Breast epithelium (tissue), 3 donors: ENCODE data around the gene TNFRSF17.
A peak's percentile ranks its signal among the peaks of the same experiment; 100 is the strongest.

Experiments used
- CTCF ChIP-seq, 3 donors: fragments of 450-650 bp; IDR thresholded peaks; one replicate each; pipeline ENCODE4 v1.5.1; 2016 to 2017; ENCODE audit warnings: antibody characterized with exemption in 3 of 3, mild to moderate bottlenecking in 3 of 3, moderate library complexity in 3 of 3
- POLR2A ChIP-seq: fragments of 450-650 bp; IDR thresholded peaks from one replicate; pipeline ENCODE4 v1.6.1; 2016; ENCODE audit warnings: antibody characterized with exemption, mild to moderate bottlenecking, moderate library complexity

GRCh38 chr16:11972128-11972527 lies 7.1 kb downstream of the TNFRSF17 start:
- TF ChIP-seq CTCF (IDR thresholded peaks at IDR 0.05), result peak in 1 of 3 donors; percentile 17
- no peak for TF ChIP-seq POLR2A
